GM18951 (cell line): Measurements from ENCODE around the gene ECM1.

Source experiments
- POLR2A ChIP-seq: IDR thresholded peaks from 4 replicates; pipeline ENCODE4 v1.6.1; 2011; ENCODE audit warnings: mild to moderate bottlenecking; ENCODE audit not compliant: insufficient read length, insufficient read depth; ENCODE audit errors: extremely low read depth
- in situ Hi-C: fragments of 300-500 bp; cut with MboI; formaldehyde crosslinking; loops from one replicate; pipeline ENCODE4 v1.12.0; 2022; ENCODE audit warnings: low sequenced_read_pairs, mixed read lengths, inconsistent platforms; ENCODE audit not compliant: unreplicated experiment

Gene ECM1

DNA sequence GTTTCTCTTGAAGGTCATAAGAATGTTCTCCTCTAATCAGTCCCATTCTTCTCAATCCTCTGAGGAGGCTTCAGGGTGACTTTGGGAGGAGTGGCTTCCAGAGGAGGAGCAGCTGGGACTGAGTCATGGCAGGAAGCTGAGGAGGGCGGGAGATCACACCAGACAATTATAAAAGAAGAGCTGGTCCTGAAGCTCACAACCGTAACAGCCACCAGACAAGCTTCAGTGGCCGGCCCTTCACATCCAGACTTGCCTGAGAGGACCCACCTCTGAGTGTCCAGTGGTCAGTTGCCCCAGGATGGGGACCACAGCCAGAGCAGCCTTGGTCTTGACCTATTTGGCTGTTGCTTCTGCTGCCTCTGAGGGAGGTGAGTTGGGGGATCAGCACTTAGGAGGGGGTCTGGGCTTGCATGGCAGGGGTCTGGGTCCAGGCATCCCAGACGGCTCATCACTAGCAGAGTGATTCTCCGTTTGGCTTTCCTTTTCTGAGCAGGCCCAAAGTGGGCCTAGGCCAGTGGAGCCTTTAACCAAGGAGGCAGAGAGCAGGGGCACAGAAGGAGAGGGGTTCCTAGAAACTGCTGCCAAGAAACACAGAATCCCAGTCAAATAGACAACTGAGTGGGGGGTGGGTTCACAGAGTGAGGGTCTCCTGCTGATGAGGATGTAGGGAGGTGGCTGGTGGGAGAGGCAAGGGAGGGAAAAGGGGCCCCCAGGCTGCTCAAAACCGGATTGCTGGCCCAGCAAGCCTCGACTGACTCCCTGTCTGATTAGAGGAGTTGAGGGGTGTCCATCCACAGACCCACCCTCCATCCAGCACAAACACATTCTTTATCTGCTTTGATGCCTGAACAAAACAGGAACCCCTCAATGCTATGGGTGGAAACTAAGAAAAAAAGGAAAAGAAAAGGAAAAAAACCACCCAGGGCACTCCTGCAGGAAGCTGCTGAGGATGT is at the start of gene ECM1:
ECM1 (plus strand) TSS at position 198 of the 953 bp plus-strand sequence; CDS start at position 299, 101 bp downstream.
- in situ Hi-C loops, result no loop called here
- no peak for TF ChIP-seq POLR2A

DNA sequence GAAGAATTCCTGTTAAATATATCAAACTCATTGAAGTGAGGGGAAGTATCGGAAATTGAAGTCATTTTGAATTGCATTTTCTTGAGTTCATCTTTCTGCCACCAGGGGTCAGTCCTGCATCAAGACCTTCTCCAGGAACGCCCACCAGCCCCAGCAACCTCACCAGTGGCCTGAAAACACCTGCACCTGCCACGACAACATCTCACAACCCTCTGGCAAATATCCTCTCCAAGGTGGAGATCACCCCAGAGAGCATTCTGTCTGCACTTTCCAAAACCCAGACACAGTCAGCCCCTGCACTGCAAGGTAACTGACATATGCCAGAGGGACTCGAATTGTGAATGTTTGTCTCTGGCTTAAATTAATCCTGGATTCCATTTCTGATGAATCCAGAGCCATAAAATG is 43.5 kb upstream of the ECM1 start:
- in situ Hi-C loops, result no loop called here
- TF ChIP-seq POLR2A, result no peak

DNA sequence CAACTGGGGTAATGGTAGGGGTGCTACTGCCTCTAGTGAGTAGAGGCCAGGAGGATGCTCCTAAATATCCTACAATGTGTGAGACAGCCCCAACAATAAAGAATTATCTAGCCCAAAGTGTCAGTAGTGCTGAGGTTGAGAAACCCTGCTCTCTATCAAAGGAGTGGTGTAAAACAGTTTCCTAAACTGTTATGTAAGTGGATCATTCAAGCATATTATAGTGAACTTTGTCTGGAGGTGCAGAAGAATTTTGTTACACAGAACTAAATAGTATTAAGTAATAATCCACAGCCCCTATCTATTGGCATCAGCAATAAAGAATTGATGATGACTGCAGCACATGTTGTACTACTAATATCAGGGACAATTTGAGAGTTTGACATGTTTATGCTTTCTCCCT is 40.9 kb upstream of the ECM1 start:
- in situ Hi-C loops, result no loop called here
- no peak for TF ChIP-seq POLR2A

DNA sequence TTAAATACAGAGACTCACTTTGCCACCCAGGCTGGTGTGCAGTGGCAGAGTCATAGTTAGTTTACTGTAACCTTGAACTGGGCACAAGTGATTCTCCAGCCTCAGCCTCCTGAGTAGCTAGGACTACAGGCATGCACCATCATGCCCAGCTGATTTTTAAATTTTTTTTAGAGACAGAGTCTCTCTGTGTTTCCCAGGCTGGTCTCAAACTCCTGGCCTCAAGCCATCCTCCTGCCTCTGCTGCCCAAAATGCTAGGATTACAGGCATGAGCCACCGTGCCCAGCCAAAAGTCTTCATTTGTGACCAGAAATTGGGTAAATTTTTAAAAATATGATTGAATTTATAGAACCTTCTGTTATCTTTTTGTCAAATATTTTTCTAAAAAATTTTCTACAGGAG is 38.6 kb upstream of the ECM1 start:
- in situ Hi-C loops, result no loop called here
- TF ChIP-seq POLR2A, result no peak

DNA sequence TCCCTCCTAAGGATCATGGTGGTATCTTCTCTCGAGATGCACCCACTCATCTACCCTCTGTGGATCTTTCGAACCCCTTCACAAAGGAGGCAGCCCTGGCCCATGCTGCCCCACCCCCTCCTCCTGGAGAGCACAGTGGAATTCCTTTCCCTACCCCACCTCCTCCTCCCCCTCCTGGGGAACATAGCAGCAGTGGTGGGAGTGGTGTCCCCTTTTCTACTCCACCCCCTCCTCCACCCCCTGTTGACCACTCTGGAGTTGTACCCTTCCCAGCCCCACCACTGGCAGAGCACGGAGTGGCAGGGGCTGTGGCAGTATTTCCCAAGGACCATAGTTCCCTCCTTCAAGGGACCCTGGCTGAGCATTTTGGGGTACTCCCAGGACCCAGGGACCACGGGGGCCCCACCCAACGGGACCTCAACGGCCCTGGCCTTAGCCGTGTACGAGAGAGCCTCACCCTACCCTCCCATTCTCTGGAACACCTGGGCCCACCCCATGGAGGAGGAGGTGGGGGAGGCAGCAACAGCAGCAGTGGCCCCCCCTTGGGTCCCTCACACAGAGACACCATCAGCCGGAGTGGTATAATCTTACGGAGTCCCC is 35.2 kb upstream of the ECM1 start:
- no peak for TF ChIP-seq POLR2A
- in situ Hi-C loops, result no loop called here

DNA sequence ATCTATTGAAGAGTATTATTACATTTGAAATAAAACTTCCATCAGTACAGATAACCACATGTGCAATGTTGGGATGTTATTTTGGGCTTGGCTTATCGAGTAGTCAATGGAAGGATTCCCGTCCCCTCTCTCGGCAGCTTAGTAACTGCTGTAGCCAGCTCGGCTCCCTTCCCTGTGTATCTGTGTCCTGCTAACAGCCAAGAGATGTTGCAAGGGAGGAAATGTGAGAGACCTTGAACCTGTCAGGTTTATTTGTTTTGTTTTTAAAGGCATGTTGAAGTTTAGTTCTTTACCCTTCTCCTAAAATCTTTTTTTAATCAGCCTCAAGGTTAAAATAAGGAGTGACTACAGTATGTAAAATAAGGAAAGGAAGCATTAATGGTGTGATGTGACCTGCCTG is 34.2 kb upstream of the ECM1 start:
- TF ChIP-seq POLR2A, result no peak

DNA sequence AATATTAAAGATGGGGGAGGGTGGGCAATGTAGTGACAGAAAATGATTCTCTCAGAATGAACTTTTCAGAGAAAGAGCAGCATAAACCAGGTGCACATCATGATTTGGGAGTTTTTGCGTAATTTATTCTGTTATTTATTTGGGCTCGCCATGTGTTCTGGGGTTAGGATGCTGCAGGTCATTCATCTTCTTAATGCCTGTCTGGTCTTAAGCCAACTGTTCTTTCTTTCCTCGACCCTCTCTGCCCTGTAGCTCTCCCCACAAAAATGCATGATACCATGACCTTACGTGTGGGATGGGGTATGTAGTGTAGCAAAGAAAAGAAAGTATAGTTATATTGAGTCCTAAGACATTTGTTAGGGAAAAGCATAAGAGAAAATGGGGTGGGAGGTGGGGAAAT is 33.0 kb upstream of the ECM1 start:
- in situ Hi-C loops, result no loop called here
- TF ChIP-seq POLR2A, result no peak

More for the DNA sequence above, 34.2 kb upstream of the ECM1 start:
- in situ Hi-C loops, result no loop called here

DNA sequence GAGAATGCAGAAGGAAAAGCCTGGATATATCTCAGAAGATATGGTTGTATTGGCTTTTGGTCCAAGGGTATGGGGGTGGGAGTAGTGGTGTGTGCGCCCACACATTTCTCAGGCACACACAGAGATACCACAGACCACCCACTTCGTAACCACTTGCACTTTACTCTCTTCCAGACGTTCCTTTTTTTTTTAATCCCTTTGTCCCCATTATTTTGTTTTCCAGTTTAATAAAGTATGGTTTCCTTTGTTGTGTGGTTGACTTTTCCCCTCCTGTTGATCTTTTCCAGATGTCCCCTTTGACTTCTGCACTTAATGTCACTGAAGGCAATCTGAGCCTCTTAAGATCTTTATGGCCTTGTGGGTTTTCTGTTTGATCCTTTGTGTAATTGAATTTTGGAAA is 31.2 kb upstream of the ECM1 start:
- TF ChIP-seq POLR2A, result no peak
- in situ Hi-C loops, result no loop called here

DNA sequence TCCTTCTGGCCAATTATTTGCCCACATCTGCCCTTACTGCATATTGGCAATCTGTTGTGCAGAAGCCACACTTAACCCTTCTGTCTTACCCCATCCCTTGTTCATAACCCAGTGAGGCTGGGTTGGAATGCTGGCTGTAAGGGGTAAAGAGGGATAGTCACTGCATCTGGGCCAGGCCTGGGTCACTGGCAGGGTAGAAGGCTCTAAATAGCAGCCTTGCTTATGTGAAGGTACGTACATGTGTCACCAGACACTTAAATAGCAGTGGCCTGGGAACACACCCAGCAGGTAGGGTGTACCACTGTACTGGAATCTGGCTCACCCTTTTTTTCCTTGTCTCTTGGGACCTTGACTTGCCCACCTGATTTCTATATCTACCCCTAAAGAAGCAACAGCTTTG is 30.6 kb upstream of the ECM1 start:
- no peak for TF ChIP-seq POLR2A

DNA sequence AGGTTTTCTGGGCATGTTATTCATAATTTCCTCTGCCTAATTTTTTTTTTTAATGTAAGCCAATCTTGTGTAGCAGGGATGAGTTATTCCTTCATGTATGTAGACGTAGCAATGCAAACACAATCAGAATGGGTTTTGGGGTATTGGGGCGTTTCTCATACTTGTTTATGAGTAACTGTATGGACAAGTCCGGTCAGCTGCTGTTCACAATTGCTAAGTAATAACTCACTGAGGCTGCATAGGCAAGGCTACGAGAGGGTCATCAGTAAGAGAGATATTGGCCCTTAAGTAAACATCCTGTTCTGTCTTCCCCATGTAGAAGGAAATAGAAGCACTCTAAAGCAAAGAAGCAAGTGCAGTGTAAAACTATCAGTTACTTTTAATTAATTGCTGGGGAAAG is 30.2 kb upstream of the ECM1 start:
- in situ Hi-C loops, result no loop called here
- TF ChIP-seq POLR2A, result no peak

More for the DNA sequence above, 30.6 kb upstream of the ECM1 start:
- in situ Hi-C loops, result no loop called here

DNA sequence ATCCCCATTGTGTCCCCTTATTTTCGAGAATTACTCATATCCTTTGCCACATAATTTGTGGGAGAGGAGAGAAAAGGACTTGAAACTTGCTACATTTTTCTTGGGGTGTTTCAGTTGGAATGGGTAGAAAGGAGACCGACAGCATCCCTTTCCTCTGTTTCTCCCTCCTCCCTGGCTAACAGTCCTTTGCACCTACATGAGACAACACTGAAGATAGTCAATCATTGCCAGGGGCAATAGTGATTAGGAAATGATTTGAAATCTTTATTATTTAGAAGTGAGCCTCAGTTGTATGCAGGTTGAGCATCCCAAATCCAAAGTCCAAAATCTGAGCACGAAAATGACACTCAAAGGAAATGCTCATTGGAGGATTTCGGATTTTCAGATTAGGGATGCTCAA is 28.5 kb upstream of the ECM1 start:
- in situ Hi-C loops, result no loop called here
- TF ChIP-seq POLR2A, result no peak

DNA sequence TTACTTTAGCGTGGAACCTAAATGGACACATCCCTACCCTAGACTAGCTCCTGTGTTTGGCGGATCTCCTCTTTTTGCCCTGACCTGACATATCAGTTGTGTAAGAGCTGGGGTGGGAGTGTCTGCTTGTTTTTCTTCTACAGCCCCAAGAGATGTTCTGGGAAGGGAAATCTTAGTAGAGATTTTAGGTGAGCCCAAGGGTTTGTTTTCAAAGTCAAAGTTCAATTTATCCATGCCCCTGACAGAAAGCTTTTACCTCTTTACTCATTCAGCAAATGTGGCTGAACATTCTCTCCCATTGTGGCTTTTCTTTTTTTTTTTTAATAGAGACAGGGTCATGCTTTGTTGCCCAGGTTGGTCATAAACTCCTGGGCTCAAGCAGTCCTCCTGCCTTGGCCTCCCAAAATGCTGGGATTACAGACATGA is 28.0 kb upstream of the ECM1 start:
- TF ChIP-seq POLR2A, result no peak
- in situ Hi-C loops, result no loop called here

DNA sequence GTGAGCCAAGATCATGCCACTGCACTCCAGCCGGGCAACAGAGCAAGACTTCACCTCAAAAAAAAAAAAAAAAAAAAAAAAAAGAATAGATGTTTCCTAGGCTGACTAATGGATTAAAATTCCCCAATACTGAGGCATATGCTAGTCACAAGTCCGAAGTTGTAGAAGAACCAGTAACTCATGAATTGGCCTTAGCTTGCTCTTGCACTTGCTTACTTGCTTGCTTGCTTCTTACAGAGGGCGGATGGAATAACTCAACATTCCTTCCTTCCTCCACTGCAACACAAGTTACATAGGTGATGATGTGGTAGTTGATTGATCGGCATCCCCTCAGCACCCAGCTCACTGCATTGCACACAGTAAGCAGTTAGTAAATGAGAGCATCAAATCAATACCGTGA is 23.5 kb upstream of the ECM1 start:
- no peak for TF ChIP-seq POLR2A
- in situ Hi-C loops, result no loop called here

DNA sequence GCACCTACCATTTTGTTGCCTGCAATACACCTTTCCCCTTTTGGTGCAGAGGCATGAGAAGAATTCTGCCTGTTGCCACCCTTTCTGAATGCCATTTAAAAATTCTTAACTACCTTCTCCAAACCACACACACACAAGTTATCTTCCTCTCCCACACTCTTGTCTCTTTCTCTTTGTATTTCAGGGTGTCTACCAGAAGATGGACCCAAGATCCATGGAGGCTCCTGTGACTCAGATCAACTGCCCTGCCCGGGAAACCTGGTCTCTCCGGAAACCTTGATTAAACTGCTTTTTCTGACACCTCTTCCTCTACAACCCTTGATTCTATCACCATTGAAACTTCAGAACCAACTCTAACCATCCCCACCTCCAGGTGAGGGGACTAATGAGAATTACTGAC is 23.0 kb upstream of the ECM1 start:
- in situ Hi-C loops, result no loop called here
- no peak for TF ChIP-seq POLR2A
